Epithelial cell of esophagus (primary cell): ENCODE results near the gene GMCL1.
A peak's percentile ranks its signal among the peaks of the same experiment; 100 is the strongest.
"Not testable (repeated sequence)": the region's sequence is repeated elsewhere in the genome, so short reads cannot be mapped to it uniquely, and the experiment has no call there.

Source experiments
- DNase-seq: peaks from one replicate; pipeline ENCODE4 v3.0.0; 2010; ENCODE audit warnings: low read depth
- H3K4me3 ChIP-seq: 2 replicates; pipeline ENCODE4 v1.5.1; 2011; ENCODE audit warnings: mild to moderate bottlenecking, low read length, control low read depth
- CTCF ChIP-seq: IDR thresholded peaks from 2 replicates; pipeline ENCODE4 v1.5.1; 2011; ENCODE audit warnings: low read depth, mild to moderate bottlenecking, low read length, control low read depth, inconsistent platforms; ENCODE audit not compliant: insufficient read depth; ENCODE audit errors: missing control alignments

The GMCL1 gene

GRCh38 chr2:69827796-69828540, 1.5 kb upstream of the GMCL1 start:
- DNase-seq: peak; percentile 24
- no peak overlapping the region for H3K4me3 ChIP-seq
- TF ChIP-seq CTCF: no peak

GRCh38 chr2:69828938-69829255, 563 bp upstream of the GMCL1 start:
- DNase-seq: no peak
- TF ChIP-seq CTCF: no peak
- H3K4me3 ChIP-seq: peak overlapping the region; percentile 85

- peak; percentile 34 for DNase-seq
- TF ChIP-seq CTCF: no peak
- H3K4me3 ChIP-seq: peak overlapping the region; percentile 85
Observed at GRCh38 chr2:69830045-69830905, 815 bp downstream of the GMCL1 start.

GRCh38 chr2:69830906-69831241, 1.4 kb downstream of the GMCL1 start:
- DNase-seq: not testable (repeated sequence)
- peak overlapping the region; percentile 85 for H3K4me3 ChIP-seq

- no peak for TF ChIP-seq CTCF
Observed at GRCh38 chr2:69831354-69831905, 2.0 kb downstream of the GMCL1 start.

GRCh38 chr2:69833752-69834151, 4.3 kb downstream of the GMCL1 start:
- DNase-seq: no peak
- no peak overlapping the region for H3K4me3 ChIP-seq
- TF ChIP-seq CTCF: no peak

More at GRCh38 chr2:69831354-69831905, 2.0 kb downstream of the GMCL1 start:
- H3K4me3 ChIP-seq: no peak overlapping the region
- no peak for DNase-seq

GRCh38 chr2:69835666-69836065, 6.2 kb downstream of the GMCL1 start:
- no peak for TF ChIP-seq CTCF
- DNase-seq: no peak
- H3K4me3 ChIP-seq: no peak overlapping the region
